NCI-H2081 (cell line): ENCODE results near the gene STYXL1.

Experiments used
- DNase-seq, 2 experiments: peaks; one replicate each; lab custom pipeline; 2025; lab: John Stamatoyannopoulos, UW

STYXL1 gene

DNA sequence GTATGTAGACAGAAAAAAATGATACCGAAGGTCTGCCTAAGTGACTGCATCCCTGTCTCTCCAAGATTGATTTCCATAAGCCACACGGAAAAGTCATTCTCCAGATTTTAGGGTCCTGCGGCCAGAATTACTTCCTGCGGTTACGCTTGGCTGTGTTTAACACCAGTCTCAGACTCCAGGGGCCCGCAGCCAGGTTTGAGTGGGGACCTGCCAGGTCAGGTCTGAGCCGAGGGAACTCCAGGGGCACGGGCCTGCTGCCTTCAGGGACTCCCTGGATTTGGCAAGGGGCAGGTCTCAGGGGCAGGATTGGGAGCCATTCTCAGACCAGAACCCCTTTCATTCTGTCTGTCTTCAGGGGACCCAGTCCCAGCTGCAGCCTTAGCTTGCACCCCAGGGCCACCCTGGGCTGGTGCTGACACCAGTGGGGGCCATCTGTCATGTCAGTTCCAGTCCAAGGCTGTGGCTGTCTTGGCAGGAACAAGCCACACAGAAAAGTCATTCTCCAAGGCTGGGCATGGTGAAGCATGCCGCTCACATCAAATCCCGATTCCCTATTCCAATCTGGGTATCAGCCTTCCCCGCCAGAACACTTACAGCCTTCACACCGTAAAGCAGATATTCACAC, 92.4 kb downstream of the STYXL1 start:
- no peak for DNase-seq

DNA sequence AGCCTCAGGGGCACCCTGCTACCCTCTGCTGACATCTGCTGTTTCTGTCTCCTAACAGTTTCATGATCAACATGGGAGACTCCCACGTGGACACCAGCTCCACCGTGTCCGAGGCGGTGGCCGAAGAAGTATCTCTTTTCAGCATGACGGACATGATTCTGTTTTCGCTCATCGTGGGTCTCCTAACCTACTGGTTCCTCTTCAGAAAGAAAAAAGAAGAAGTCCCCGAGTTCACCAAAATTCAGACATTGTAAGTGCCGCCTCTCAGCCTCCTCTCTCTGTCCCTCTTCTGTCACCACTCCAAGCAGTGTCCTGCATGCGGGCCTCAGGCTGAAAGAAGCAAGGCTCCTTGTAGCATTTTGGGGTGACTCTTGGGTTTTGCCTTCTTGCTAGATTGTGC, 93.9 kb downstream of the STYXL1 start:
- DNase-seq: no peak

DNA sequence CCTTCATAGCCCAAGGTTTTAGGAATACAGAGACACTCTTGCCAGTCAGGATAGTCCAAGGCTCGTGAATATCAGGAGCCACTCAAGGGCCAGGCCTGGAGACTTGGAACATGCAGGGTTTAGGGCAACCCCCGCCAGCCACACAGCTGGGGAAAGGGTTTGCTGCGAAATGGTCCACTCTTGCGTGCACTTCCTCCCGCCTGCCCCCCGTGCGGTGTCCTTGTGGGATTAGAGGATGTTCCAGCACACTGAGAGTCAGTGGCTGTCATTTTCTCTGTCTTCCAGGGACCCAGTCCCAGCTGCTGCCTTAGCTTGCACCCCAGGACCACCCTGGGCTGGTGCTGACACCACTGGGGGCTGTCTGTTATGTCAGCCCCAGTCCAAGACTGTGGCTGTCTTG, 94.4 kb downstream of the STYXL1 start:
- DNase-seq: no peak

DNA sequence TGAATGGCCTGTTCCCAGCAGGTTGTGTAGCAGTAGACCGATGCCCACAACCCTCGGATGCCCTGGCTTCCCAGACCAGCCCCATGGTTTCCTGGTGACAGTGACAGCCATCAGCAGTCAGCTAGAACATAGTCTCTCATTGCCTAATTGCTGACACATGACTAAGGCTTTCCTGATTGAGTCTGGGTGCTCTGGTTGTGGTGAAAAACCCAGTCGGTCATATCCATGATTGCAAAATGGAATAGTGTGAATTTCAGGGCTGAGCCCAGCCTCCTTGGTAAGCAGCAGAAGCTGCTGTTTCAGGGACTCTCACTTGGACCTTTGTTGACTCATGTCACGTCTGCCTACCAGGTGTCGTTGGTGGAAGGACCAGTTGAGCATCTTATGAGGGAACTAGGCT, 96.3 kb downstream of the STYXL1 start:
- DNase-seq: no peak

DNA sequence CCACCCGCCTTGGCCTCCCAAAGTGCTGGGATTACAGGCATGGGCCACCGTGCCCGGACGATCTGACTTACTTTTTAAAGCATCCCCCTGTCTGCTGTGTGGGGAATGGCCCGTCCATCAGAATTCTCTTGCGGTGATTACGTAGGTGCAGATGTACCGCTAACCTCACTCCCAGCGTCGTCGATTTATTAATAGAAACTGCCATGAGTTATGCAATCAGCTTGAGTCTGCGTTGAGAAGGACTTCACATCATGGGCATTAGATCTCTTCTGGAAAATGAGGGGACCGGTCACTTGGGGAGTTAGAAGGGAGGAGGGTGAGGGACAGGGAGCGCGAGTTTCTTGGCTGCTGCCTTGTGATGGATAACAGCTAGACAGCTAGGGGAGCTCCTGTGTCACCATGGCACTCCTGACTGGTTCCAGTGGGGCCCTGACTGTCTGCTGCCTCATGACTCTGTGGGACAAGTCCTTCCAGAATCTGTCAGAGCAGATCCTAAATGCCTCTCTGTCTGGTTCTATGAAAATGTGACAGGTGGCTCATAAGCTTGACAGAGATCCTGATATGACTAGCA, 97.6 kb downstream of the STYXL1 start:
- DNase-seq: no peak

DNA sequence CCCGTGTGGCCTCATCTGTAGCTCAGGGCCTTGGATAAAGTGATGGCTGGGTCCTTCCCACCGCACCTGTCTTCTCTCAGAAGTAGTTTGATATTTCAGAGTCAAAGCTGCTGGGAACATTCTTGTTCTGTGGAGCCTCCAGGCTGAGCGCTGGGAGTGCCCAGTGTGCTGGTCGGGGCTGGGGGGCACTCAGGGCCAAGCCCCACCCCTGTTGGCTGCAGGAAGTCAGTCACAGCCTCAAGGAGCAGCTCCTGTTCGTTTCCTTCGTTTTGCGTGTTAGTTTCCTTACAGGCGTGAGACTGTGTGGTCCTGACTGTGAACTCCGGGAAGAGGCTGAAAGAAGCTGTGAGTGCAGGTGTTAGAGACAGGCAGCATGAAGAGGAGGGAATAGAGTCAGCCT, 99.6 kb downstream of the STYXL1 start:
- no peak for DNase-seq
